Measurements from ENCODE around the gene LRFN4.

- TF ChIP-seq CTCF (IDR thresholded peaks at IDR 0.05 in 8 of 11, conservative IDR thresholded peaks at IDR 0.05 in 3 of 11) (no peak), POLR2AphosphoS5 (IDR thresholded peaks at IDR 0.05) (no peak), POLR2A (IDR thresholded peaks at IDR 0.05) (no peak)
These were observed 36.5 kb upstream of the LRFN4 start for GRCh38 chr11:66820381-66820780.

Data from spleen (tissue), 7 donors.